NCI-H2029 treated with DMSO at 0.1 percent for 48 hours (cell line): ENCODE measurements around the gene NAV3.

ENCODE experiments used
- DNase-seq: peaks from one replicate; lab custom pipeline; 2025; lab: John Stamatoyannopoulos, UW

Gene NAV3, protein sequence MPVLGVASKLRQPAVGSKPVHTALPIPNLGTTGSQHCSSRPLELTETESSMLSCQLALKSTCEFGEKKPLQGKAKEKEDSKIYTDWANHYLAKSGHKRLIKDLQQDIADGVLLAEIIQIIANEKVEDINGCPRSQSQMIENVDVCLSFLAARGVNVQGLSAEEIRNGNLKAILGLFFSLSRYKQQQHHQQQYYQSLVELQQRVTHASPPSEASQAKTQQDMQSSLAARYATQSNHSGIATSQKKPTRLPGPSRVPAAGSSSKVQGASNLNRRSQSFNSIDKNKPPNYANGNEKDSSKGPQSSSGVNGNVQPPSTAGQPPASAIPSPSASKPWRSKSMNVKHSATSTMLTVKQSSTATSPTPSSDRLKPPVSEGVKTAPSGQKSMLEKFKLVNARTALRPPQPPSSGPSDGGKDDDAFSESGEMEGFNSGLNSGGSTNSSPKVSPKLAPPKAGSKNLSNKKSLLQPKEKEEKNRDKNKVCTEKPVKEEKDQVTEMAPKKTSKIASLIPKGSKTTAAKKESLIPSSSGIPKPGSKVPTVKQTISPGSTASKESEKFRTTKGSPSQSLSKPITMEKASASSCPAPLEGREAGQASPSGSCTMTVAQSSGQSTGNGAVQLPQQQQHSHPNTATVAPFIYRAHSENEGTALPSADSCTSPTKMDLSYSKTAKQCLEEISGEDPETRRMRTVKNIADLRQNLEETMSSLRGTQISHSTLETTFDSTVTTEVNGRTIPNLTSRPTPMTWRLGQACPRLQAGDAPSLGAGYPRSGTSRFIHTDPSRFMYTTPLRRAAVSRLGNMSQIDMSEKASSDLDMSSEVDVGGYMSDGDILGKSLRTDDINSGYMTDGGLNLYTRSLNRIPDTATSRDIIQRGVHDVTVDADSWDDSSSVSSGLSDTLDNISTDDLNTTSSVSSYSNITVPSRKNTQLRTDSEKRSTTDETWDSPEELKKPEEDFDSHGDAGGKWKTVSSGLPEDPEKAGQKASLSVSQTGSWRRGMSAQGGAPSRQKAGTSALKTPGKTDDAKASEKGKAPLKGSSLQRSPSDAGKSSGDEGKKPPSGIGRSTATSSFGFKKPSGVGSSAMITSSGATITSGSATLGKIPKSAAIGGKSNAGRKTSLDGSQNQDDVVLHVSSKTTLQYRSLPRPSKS (N-terminal part only)

DNA sequence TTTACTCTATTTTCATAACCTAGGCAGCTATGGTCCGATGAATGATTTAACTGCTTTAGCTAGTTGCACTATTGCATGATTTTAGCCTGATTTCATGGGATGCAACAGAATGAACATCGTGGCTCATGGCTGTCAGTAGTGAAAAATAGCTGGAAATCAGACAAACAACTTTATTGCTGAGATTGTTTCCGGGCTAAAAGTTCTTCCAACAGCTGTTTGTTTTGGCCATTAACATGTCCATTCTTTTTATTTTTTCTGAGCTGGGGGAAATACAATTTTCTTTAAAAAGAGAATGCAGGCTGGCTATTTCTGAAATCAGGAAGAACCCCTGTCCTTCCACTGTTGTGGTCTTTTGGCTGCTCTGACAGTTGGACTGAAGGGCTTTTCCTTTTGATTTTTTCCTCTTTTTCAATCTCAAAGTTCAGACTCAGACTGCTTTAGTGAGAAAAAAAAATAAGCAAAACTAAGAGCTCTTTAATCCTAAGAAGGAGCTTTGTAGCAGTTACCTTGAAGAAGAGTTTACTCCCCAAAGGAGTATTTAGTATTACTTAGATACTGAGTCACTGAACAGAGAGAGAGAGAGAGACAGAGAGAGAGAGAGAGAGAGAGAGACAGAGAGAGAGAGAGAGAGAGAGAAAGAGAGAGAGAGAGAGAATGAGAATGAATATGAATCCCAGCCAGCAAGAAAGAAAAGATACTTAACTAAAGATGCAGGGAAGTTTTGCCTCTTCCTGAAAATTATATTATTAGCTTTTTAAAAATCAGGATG is at the start of gene NAV3:
NAV3 (plus strand) TSS at position 312 of the 769 bp plus-strand sequence. CDS start 568 bp downstream, outside the sequence.
- DNase-seq: no peak

DNA sequence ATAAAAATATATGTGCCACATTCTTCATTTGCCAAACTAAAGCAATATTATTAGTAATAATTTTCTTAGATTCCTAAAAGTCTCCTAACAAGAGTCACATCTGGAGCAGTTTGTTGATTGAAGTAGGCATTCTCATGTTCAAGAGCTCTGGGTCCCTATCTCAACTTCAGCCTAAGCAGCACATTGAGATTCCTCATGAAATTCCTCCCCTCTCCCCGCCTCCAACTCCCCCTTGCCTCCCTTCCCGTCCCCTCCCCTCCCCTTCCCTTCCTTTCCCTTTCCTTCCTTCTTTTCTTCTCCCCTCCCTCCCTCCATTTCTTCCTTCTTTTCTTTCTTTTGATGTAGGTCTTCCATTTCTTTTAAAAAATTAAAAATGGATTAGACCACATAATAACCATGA is 48.7 kb upstream of the NAV3 start:
- no peak for DNase-seq

DNA sequence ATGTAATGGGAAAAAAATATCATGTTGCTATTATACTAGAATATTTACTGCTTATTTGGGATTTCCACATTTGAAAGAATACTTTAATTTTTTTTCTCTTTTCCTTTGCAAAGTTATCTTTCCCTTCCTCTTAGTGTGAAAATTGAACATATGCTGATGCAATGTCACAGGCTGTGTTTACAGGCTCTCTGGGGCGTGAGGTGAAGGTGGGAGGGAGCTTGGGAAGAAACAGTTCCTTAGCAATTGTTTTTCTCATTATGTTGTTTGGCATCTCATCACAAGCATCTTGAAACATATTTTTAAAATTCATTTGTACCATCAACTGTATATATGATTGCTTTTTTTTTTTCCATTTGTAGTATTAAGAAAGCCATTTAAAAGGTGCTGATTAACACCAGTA is 47.9 kb upstream of the NAV3 start:
- DNase-seq: no peak

DNA sequence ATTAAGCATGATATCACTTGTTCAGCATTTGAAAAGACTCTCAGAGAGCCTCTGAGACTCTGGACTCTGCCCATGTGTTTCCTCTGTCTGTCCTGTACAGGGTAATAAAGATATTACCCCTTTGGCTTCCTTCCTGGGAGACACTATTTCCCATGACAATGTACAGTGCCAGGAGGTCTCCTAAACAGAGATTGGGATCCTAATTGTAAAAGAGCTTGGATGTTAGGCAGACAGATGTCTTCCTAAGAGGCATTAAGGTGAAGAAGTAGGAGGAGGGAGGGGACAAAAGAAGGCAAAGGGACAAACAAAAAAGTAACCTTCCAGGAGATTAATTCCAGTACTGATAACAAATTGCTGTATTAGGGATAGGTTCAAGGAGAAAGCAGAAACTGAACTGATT is 45.5 kb upstream of the NAV3 start:
- DNase-seq: no peak

DNA sequence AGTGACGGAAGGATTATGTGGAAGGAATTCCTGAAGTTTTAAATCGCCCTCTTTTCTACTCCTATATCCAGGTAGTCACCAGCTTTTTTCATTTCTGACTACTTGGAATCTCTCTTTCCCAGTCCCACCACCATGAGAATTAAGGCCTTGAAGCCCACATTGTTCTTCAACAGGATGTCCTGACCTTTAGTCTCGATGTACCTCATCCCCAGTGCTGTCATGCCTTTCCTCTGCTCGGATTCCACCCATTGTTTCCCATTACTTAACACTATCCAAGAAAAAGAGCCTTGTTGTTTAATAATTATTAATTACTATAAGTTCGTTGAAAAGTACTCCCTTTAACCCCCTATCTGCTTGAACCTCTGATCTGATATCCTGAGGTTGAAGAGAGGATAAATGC is 44.0 kb upstream of the NAV3 start:
- DNase-seq: no peak

DNA sequence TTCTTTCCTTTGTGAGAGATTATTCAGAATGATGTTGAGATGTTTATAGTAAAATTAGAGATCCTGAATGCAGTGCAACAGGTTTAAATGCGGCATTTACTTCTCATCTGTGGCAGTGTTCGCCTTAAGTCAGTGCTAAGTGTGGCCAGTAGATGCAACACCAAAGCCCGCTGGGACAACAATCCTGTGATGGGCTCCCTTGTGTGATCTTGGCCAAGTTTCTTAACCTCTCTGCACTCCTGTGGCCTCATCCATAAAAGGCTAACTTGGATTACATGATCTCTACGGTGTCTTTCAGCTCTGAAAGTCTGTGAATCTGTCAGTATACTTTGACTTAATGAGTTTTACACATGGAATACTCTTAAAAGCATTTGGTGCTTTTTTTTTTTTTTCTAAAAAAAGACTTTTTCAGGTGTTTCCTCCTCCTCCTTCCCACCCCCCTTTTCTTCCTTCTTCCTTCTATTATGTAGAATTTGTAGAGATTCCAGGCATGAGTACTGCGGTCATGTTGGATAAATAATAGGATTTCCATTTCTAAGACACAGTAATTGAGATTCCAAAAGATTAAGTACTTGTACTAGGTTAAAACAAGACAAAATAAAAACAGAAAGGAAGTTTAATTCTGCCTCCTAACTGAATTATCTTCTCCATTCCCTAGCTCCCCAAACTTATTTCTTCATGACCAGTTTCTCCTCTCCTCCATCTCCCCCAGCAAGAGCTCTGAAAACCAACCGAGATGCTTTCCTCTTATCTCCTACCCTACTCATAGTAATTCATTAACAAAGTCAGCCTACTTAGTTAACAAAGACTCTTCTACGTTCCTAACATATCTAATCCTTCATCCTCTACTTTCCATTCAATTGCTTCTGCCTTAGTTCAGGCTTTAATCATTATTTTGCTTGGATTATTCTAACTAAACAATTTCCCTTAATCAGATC is 42.2 kb upstream of the NAV3 start:
- DNase-seq: no peak

DNA sequence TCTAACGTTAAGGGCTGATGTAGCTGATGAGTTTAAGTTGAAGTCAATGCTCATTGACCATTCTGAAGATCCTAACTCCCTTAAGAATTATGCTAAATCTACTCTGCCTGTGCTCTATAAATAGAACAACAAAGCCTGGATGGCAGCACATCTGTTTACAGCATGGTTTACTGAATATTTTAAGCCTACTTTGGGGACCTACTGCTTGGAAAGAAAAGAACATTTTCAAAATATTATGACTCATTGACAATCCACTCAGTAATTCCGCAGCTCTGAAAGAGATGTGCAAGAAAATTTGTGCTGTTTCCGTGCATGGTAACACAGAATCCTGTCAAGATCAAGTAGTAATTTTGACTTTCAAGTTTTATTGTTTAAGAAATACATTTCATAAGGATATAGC is 35.0 kb upstream of the NAV3 start:
- DNase-seq: no peak

DNA sequence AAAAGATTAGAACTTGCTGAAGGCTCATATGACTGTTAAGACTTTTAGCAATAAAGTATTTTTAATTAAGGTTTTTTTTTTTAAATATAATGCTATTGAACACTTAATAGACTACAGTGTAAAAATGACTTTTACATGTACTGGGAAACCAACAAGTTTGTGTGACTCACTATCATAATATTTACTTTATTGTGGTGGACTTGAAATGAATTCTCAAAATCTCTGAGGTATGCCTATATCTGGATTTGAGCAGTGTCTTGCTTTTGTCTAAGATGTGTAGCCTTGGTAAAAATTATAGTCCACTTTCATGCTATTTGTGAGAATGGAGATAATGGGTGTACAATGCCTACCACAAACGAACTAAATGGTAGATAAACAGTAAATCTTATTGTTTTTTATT is 33.9 kb upstream of the NAV3 start:
- no peak for DNase-seq

DNA sequence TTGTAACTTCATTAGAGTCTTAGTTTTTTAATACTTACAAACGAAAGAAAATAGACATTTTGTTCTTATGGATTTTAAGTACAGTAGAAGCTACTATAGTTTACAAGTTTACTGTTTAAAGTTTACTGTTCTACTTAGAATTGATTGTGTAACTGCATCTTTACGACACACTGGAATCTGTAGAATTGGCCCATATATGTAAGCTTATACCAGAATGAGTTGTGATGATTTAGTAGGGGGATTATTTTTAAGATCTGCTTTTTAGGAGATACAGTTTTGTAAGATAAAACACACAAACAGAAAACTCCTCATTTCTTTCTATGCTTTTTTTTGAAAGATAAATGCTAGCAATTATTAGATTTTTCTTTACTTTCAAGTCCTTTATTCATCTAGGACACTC is 30.2 kb upstream of the NAV3 start:
- no peak for DNase-seq

DNA sequence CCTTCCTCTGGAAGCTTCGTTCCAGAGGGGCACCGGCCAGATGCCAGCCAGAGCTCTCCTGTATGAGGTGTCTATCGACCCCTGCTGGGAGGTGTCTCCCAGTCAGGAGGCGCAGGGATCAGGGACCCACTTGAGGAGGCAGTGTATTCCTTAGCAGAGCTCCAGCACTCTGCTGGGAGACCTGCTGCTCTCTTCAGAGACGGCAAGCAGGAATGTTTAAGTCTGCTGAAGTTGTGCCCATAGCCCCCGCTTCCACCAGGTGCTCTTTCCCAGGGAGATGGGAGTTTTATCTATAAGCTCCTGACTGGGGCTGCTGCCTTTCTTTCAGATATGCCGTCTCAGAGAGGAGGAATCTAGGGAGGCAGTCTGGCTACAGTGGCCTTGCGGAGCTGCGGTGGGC is 22.2 kb upstream of the NAV3 start:
- DNase-seq: no peak

DNA sequence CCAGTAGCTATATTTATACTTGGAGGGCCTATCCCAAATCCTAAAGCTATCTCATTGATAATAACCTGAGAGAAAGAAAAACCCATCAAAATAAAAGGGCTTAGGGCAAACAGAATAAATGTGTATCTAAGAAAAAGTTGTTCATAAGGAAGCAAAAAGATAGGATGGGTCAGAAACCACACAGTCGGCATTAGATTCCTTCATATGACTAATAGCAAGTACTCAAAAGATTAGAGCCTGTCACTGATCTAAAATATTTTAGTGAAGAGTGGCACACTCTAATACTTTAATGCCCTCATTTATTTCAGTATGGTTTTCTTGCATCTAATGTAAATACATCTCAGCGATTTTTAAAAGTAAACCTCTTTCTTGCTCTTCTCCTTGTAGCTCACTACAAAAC is 17.1 kb upstream of the NAV3 start:
- no peak for DNase-seq

DNA sequence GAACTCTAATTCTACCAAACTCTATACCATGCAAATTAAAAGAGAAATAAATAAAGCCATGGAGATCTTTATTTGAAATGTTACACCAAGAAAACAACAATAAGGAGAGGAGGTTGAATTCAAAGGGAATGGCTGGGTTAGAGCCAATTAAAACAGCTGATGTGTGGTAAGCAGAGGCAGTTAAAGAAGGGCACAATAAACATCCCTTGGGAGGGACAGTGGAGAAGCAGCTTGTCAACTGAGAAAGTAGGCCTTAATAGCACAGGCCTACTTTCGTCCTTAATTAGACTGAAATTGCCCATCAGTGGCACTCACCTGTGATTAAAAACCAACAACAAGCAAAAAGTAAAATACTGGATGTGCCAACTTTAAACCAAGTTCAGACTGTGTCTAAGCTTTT is 16.3 kb upstream of the NAV3 start:
- DNase-seq: peak; percentile 14

DNA sequence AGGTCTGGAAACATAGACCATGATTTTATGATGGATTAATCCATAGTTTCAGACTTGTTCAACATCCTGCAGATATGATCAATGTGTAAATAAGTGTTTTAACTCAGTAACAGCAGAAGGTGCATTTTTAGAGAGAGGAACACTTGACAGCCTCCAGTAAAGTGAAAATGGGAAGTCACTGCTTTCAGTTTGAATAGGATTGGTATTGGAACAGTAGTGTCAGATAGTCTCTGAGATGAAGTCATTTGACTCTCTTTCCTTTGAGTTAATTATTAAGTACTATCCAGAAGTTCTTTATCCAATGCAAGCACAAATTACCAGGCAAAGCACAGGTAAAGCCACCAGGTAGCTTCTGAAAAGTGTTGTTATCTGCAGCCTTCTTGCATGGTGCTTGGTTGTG is 14.5 kb upstream of the NAV3 start:
- no peak for DNase-seq

DNA sequence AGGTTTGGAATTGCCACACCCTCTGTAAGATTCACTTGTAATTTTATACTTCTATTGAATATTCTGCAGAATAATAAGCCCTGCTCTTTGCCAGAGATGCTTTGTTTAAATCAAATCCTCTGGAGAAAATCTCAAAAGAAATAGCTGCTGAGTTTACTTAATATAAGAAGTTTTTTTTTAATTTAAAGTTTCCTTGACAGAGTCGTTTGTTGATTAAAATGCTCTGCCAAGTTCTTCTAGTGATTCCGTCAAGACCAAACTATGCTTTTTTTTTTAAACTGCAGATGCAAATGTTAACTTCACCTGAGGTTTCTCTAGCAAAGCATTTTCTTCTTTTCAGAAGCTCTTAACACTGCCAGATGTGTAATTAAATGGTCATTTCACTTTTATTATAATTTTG is 13.4 kb upstream of the NAV3 start:
- no peak for DNase-seq

DNA sequence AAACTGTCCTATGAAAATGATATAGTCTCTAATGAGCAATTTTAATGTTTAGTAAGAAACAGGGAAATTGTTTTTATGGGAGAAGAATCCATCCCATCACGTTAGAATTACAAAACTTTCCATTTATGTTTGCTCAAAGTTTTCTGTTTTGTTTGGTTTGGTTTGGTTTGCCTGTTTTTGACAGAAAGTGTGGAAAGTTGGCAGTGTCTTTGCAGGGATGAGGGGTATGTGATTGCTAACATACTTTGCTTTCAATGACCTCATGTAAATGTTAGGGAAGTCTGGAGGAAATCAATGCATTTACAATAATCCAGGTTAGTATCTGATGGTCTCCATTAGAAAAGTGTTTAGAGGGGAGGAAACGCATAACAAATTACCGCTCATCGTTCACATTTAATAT is 12.3 kb upstream of the NAV3 start:
- DNase-seq: no peak

DNA sequence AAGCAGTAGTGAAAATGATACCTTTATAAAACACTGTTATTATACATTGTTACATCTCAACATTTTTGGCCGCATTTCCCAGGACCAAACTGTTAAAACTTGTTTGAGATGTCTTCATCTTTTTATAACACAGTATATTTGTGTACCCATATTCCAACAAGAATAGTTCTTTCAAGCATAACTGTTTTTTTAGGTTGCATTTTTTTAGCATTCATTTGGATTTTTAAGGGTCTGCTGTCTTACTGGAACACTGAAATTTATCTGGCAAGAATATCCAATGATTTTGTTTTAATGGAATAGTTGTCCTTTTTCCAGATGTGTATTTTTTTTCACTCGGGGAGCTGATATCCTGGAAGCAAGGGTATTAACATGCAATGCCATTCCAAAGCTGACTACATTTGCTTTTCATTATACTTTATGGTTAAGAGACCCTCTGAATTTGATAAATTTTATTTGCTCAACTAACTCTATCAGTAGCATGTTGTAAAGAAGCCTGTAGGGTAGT is 8.9 kb upstream of the NAV3 start:
- no peak for DNase-seq

DNA sequence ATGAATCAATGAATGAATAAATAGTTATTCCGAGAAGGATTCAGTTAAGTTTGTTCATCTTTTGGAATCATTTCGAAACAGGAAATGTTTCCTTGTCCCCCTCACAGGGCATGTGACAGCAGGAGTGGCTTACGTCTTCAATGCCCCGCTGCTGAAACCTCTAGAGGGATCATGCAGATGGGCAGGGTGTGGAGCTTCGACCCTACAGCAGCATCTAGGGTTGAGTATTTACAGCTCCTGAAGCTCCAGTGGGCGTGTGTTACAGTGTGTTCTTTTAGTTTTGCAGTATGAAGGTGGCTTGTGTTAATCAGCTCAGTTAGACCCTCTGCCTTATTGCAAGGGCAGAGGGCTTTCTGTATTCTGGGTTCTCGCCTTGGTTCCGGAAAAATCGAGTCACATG is 2.6 kb downstream of the NAV3 start:
- DNase-seq: no peak

DNA sequence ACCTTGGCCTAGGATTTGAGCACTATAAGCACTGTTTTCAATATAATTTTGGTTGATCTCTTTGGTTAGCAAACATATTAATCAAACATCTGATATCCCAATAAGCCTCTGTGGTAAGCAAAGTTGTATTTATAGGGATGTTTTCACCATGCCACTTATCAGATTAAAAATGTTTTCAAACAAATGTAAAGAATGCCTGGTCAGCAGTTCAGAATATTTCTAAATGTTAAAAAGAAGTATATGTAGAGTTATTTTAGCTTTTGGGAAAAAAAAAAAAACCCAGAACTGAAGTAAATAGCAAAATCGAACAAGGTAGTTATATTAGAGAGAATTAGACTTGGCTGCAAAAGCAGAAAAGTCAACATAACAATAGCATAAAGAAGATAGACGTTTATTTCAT is 3.9 kb downstream of the NAV3 start:
- no peak for DNase-seq

DNA sequence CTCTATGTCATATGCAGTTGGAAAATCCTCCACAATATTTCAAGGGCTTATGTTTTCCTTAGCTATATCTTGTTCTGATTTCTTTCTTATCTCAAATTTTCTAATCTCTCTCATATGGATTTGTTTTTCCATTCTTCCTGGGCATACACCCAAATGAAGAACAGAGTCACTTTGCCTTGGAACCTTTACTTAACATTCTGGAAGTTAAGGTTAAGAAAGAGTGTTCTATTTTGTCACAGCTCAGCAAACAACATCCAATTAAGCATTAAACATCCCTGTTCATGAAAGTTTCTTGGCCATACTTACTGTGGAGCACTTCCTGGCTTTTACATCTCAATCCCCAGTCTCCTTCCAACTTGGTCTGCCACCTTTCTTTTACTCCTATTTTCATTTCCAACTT is 5.3 kb downstream of the NAV3 start:
- DNase-seq: no peak

DNA sequence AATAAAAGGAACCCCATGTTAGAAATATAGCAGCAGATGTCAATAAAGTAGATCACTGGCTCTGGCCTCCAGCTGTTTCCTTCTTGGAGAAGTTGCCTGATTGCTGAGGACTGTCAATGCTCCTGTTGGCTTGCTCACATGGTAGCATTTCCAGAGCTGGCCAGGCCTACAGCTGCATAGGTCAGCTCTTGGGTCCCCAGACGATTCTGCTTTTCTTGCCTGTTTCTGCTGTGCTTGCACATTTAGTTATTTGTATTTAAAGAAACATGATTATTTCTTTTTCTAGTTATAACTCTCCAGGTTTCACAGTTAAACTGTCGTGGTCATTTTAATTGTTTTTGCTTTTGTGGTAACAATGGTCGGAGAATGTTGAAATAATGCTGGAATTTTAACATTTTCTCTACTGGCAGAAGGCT is 7.2 kb downstream of the NAV3 start:
- DNase-seq: no peak

DNA sequence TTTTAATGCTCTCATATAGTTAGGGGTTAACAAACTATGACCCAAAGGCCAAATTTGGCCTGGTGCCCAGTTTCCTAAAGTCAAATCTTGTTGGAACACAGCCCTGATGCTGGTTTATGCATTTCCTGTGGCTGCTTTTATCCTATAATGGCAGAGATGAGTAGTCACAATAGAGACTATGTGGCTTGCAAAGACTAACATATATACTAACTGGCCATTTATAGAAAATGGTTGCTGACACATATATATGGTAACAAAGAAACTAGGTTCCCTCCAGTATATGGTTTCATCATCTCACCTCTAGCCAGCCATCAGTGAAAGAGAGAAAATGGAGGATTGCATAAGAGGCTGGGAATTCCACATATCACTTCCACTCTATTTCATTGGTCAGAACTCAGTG is 10.8 kb downstream of the NAV3 start:
- DNase-seq: no peak
